Stimulated activated effector memory CD8-positive, alpha-beta T cell treated with anti-CD3 and anti-CD28 coated beads, Interleukin-12 subunit alpha, Interleukin-12 subunit beta, amount 100 ng/mL, for 72 hours (primary cell): Measurements from ENCODE around the gene KRTAP5-4.
A peak's percentile ranks its signal among the peaks of the same experiment; 100 is the strongest.
"Not testable (repeated sequence)": the region's sequence is repeated elsewhere in the genome, so short reads cannot be mapped to it uniquely, and the experiment has no call there.

Source experiments
- ATAC-seq: fragments of 150-1000 bp; cut with Tn5 transposase; 2 replicates; pipeline ENCODE4 v1.10.0; 2021
- DNase-seq, 2 donors: peaks; one replicate each; pipeline ENCODE4 v3.0.0; 2021 to 2022; ENCODE audit warnings: low spot score in 2 of 2
- H3K27ac Mint-ChIP-seq: one replicate; pipeline ENCODE4 v1.8.0; 2022; ENCODE audit warnings: mild to moderate bottlenecking, mixed read lengths
- H3K36me3 Mint-ChIP-seq: one replicate; pipeline ENCODE4 v1.8.0; 2022; ENCODE audit warnings: mild to moderate bottlenecking, mixed read lengths
- H3K4me1 Mint-ChIP-seq: one replicate; pipeline ENCODE4 v1.8.0; 2022; ENCODE audit warnings: mixed read lengths
- H3K4me3 Mint-ChIP-seq: one replicate; pipeline ENCODE4 v1.8.0; 2022; ENCODE audit warnings: mild to moderate bottlenecking, mixed read lengths
- H3K9me3 Mint-ChIP-seq: one replicate; pipeline ENCODE4 v1.8.0; 2022; ENCODE audit warnings: mixed read lengths

The KRTAP5-4 gene

GRCh38 chr11:1601663-1602062 is 20.3 kb downstream of the KRTAP5-4 start:
- not testable (repeated sequence) for H3K27ac Mint-ChIP-seq, H3K36me3 Mint-ChIP-seq, ATAC-seq, H3K4me3 Mint-ChIP-seq, DNase-seq, H3K9me3 Mint-ChIP-seq
- peaks cover 27% of the 10 kb centered on the region for H3K4me1 Mint-ChIP-seq

- H3K4me1 Mint-ChIP-seq = peaks cover 29% of the 10 kb centered on the region
- H3K4me3 Mint-ChIP-seq = no peak overlapping the region
- H3K27ac Mint-ChIP-seq = no peak overlapping the region
- no peaks in the 10 kb centered on the region for H3K36me3 Mint-ChIP-seq
- no peak for DNase-seq
- no peak for ATAC-seq
- no peaks in the 10 kb centered on the region for H3K9me3 Mint-ChIP-seq
These were observed 21.3 kb downstream of the KRTAP5-4 start for GRCh38 chr11:1600626-1601025.

- Mint-ChIP-seq H3K4me1 (peaks cover 36% of the 10 kb centered on the region), H3K9me3 (no peaks in the 10 kb centered on the region), H3K36me3 (no peaks in the 10 kb centered on the region), H3K27ac (no peak overlapping the region), H3K4me3 (no peak overlapping the region)
- ATAC-seq (peak; percentile 68), DNase-seq (no peak)
These were observed 23.1 kb downstream of the KRTAP5-4 start for GRCh38 chr11:1598816-1599215.

GRCh38 chr11:1598406-1598805 is 23.5 kb downstream of the KRTAP5-4 start:
- not testable (repeated sequence) for H3K27ac Mint-ChIP-seq, H3K36me3 Mint-ChIP-seq, DNase-seq, H3K9me3 Mint-ChIP-seq, H3K4me3 Mint-ChIP-seq, ATAC-seq
- H3K4me1 Mint-ChIP-seq = peaks cover 36% of the 10 kb centered on the region

GRCh38 chr11:1597994-1598380 is 24.0 kb downstream of the KRTAP5-4 start, which contains the start of gene KRTAP5-2:
TSS of gene KRTAP5-2 (minus strand) at chr11:1598294. CDS start at chr11:1598250, 44 bp downstream.
- Mint-ChIP-seq H3K4me3 (no peak within 1 kb of the TSS), H3K27ac (peak within 1 kb of the TSS; percentile 40), H3K4me1 (peaks cover 36% of the 10 kb centered on the region), H3K36me3 (no peaks in the 10 kb centered on the region), H3K9me3 (no peaks in the 10 kb centered on the region)
- DNase-seq (no peak), ATAC-seq (no peak)

- H3K36me3 Mint-ChIP-seq = no peaks in the 10 kb centered on the region
- no peaks in the 10 kb centered on the region for H3K9me3 Mint-ChIP-seq
- no peak overlapping the region for H3K4me3 Mint-ChIP-seq
- ATAC-seq (no peak), DNase-seq (no peak)
- H3K4me1 Mint-ChIP-seq = peaks cover 36% of the 10 kb centered on the region
- H3K27ac Mint-ChIP-seq = peak overlapping the region; percentile 40
These were observed 24.5 kb downstream of the KRTAP5-4 start for GRCh38 chr11:1597331-1597993.

GRCh38 chr11:1596576-1597121 is 25.3 kb downstream of the KRTAP5-4 start:
- not testable (repeated sequence) for H3K27ac Mint-ChIP-seq, H3K9me3 Mint-ChIP-seq, DNase-seq, H3K36me3 Mint-ChIP-seq, ATAC-seq, H3K4me3 Mint-ChIP-seq
- peaks cover 36% of the 10 kb centered on the region for H3K4me1 Mint-ChIP-seq

- not testable (repeated sequence) for H3K36me3 Mint-ChIP-seq, H3K4me3 Mint-ChIP-seq, DNase-seq, H3K27ac Mint-ChIP-seq, ATAC-seq, H3K9me3 Mint-ChIP-seq
- H3K4me1 Mint-ChIP-seq = peaks cover 36% of the 10 kb centered on the region
These were observed 25.9 kb downstream of the KRTAP5-4 start for GRCh38 chr11:1595994-1596575.

- Mint-ChIP-seq H3K36me3 (no peaks in the 10 kb centered on the region), H3K4me1 (peaks cover 38% of the 10 kb centered on the region), H3K27ac (no peak overlapping the region), H3K4me3 (no peak overlapping the region), H3K9me3 (no peaks in the 10 kb centered on the region)
- no peak for DNase-seq
- no peak for ATAC-seq
These were observed 29.3 kb downstream of the KRTAP5-4 start for GRCh38 chr11:1592628-1593027.

GRCh38 chr11:1589996-1590395 is 31.9 kb downstream of the KRTAP5-4 start:
- H3K27ac Mint-ChIP-seq = no peak overlapping the region
- H3K4me3 Mint-ChIP-seq = no peak overlapping the region
- H3K9me3 Mint-ChIP-seq = no peaks in the 10 kb centered on the region
- no peak for ATAC-seq
- peaks cover 13% of the 10 kb centered on the region for H3K4me1 Mint-ChIP-seq
- H3K36me3 Mint-ChIP-seq = no peaks in the 10 kb centered on the region
- DNase-seq = no peak

- not testable (repeated sequence) for H3K36me3 Mint-ChIP-seq, DNase-seq, H3K9me3 Mint-ChIP-seq, ATAC-seq
- peak overlapping the region; percentile 82 for H3K27ac Mint-ChIP-seq
- peak overlapping the region; percentile 34 for H3K4me3 Mint-ChIP-seq
- peaks cover 14% of the 10 kb centered on the region for H3K4me1 Mint-ChIP-seq
These were observed 32.6 kb downstream of the KRTAP5-4 start for GRCh38 chr11:1589191-1589963.

- no peak for DNase-seq
These were observed 35.2 kb downstream of the KRTAP5-4 start for GRCh38 chr11:1586699-1587098.

GRCh38 chr11:1584661-1585370 is 37.1 kb downstream of the KRTAP5-4 start, which contains the start of gene KRTAP5-1:
TSS of gene KRTAP5-1 (minus strand) at chr11:1585283. CDS start at chr11:1585249, 34 bp downstream.
- not testable (repeated sequence) for H3K9me3 Mint-ChIP-seq, H3K36me3 Mint-ChIP-seq, DNase-seq, H3K4me3 Mint-ChIP-seq, ATAC-seq
- H3K27ac Mint-ChIP-seq = peak within 1 kb of the TSS; percentile 40
- H3K4me1 Mint-ChIP-seq = peaks cover 23% of the 10 kb centered on the region

More at GRCh38 chr11:1586699-1587098, 35.2 kb downstream of the KRTAP5-4 start:
- H3K27ac Mint-ChIP-seq = no peak overlapping the region
- H3K4me3 Mint-ChIP-seq = no peak overlapping the region
- no peak for ATAC-seq
- H3K9me3 Mint-ChIP-seq = no peaks in the 10 kb centered on the region
- H3K4me1 Mint-ChIP-seq = peaks cover 23% of the 10 kb centered on the region
- H3K36me3 Mint-ChIP-seq = no peaks in the 10 kb centered on the region

- DNase-seq, H3K27ac Mint-ChIP-seq, H3K36me3 Mint-ChIP-seq, H3K4me3 Mint-ChIP-seq, H3K9me3 Mint-ChIP-seq, H3K4me1 Mint-ChIP-seq, ATAC-seq: not testable (repeated sequence)
These were observed 39.0 kb downstream of the KRTAP5-4 start for GRCh38 chr11:1582909-1583308.

- Mint-ChIP-seq H3K4me1 (peaks cover 10% of the 10 kb centered on the region), H3K4me3 (no peak overlapping the region), H3K36me3 (no peaks in the 10 kb centered on the region), H3K9me3 (no peaks in the 10 kb centered on the region), H3K27ac (no peak overlapping the region)
- DNase-seq (no peak), ATAC-seq (no peak)
These were observed 40.0 kb downstream of the KRTAP5-4 start for GRCh38 chr11:1581976-1582375.
